Colonic mucosa (tissue), 4 donors: Measurements from ENCODE around the gene SARDH. TPM values are rescaled to one million over a fixed set of nuclear protein-coding genes. Genes with fewer than 3 reads are reported as not detected.

Experiments used
- DNase-seq: peaks from one replicate; pipeline ENCODE4 v3.0.0-alpha.2; 2020
- H3K27ac ChIP-seq: fragments of 200-600 bp; one replicate; pipeline ENCODE4 v1.8.0; 2021
- H3K27me3 ChIP-seq: fragments of 200-600 bp; one replicate; pipeline ENCODE4 v1.8.0; 2021
- H3K36me3 ChIP-seq: fragments of 200-600 bp; one replicate; pipeline ENCODE4 v1.8.0; 2021
- H3K4me1 ChIP-seq: fragments of 200-600 bp; one replicate; pipeline ENCODE4 v1.8.0; 2021; ENCODE audit warnings: mild to moderate bottlenecking
- H3K4me3 ChIP-seq: fragments of 200-600 bp; one replicate; pipeline ENCODE4 v1.8.0; 2021
- H3K9ac ChIP-seq, 2 donors: one replicate each; pipeline ENCODE4 v1.7.0; 2013; ENCODE audit warnings: control low read depth in 2 of 2, low read depth in 2 of 2, low read length in 2 of 2
- H3K9me3 ChIP-seq: fragments of 200-600 bp; one replicate; pipeline ENCODE4 v1.8.0; 2021
- CTCF ChIP-seq: fragments of 200-600 bp; IDR thresholded peaks from one replicate; pipeline ENCODE4 v1.8.0; 2022; ENCODE audit warnings: antibody characterized with exemption, mild to moderate bottlenecking
- intact Hi-C: fragments of 100-400 bp; cut with DNase I; formaldehyde crosslinking; loops from one replicate; pipeline ENCODE4 v1.14.1; 2022
- total RNA-seq, 2 donors: library from RNA; stranded (reverse); fragmentation: NEBNext Ultra II Directional in 1 of 2; extraction: Animal tissue kit (Norgen Biotek cat#: 25700) in 1 of 2; gene quantifications; one replicate each; pipeline ENCODE4 v1.2.1, GENCODE V29; 2021
- donor health status: healthy.
- donor health status: DM: no; HTN: no; CAD: no.
- donor health status: DM: no; HTN: no; CAD: no.

SARDH gene
- total RNA-seq, 2 donors from 2014 or later: 0.66 to 1.3 TPM

GRCh38 chr9:133718563-133719315 is 19.4 kb downstream of the SARDH start:
- no peak overlapping the region for H3K9ac ChIP-seq
- H3K9me3 ChIP-seq: no peaks in the 10 kb centered on the region
- H3K27ac ChIP-seq: no peak overlapping the region
- no peak for DNase-seq
- H3K27me3 ChIP-seq: no peaks in the 10 kb centered on the region
- TF ChIP-seq CTCF: no peak
- intact Hi-C loops: no loop called here
- no peaks in the 10 kb centered on the region for H3K4me1 ChIP-seq
- no peaks in the 10 kb centered on the region for H3K36me3 ChIP-seq
- no peak overlapping the region for H3K4me3 ChIP-seq

GRCh38 chr9:133717113-133718031 is 20.8 kb downstream of the SARDH start:
- intact Hi-C loops: no loop called here

GRCh38 chr9:133716564-133717112 is 21.5 kb downstream of the SARDH start:
- intact Hi-C loops: no loop called here
- H3K27ac ChIP-seq: no peak overlapping the region
- H3K9ac ChIP-seq: no peak overlapping the region
- no peak overlapping the region for H3K4me3 ChIP-seq
- H3K36me3 ChIP-seq: no peaks in the 10 kb centered on the region
- H3K9me3 ChIP-seq: no peaks in the 10 kb centered on the region
- no peaks in the 10 kb centered on the region for H3K4me1 ChIP-seq
- H3K27me3 ChIP-seq: no peaks in the 10 kb centered on the region
- TF ChIP-seq CTCF: no peak
- DNase-seq: no peak

More at GRCh38 chr9:133717113-133718031, 20.8 kb downstream of the SARDH start:
- H3K27me3 ChIP-seq: no peaks in the 10 kb centered on the region
- no peak overlapping the region for H3K4me3 ChIP-seq
- no peak overlapping the region for H3K9ac ChIP-seq
- TF ChIP-seq CTCF: no peak
- H3K9me3 ChIP-seq: no peaks in the 10 kb centered on the region
- no peaks in the 10 kb centered on the region for H3K4me1 ChIP-seq
- no peaks in the 10 kb centered on the region for H3K36me3 ChIP-seq
- no peak for DNase-seq
- H3K27ac ChIP-seq: no peak overlapping the region

GRCh38 chr9:133715866-133716563 is 22.1 kb downstream of the SARDH start:
- intact Hi-C loops: no loop called here
- DNase-seq: no peak
- no peaks in the 10 kb centered on the region for H3K4me1 ChIP-seq
- no peaks in the 10 kb centered on the region for H3K9me3 ChIP-seq
- H3K27me3 ChIP-seq: no peaks in the 10 kb centered on the region
- H3K36me3 ChIP-seq: no peaks in the 10 kb centered on the region
- H3K9ac ChIP-seq: peak overlapping the region in 1 of 2 donors; percentile 12
- TF ChIP-seq CTCF: no peak
- H3K4me3 ChIP-seq: no peak overlapping the region
- H3K27ac ChIP-seq: no peak overlapping the region

GRCh38 chr9:133715295-133715865 is 22.8 kb downstream of the SARDH start:
- H3K27me3 ChIP-seq: no peaks in the 10 kb centered on the region
- no peaks in the 10 kb centered on the region for H3K9me3 ChIP-seq
- intact Hi-C loops: no loop called here
- H3K27ac ChIP-seq: no peak overlapping the region
- no peak for TF ChIP-seq CTCF
- H3K4me1 ChIP-seq: no peaks in the 10 kb centered on the region
- no peak for DNase-seq
- H3K4me3 ChIP-seq: no peak overlapping the region
- no peaks in the 10 kb centered on the region for H3K36me3 ChIP-seq
- H3K9ac ChIP-seq: no peak overlapping the region
